HepG2 (cell line): ENCODE results near the gene NPC1. TPM values are rescaled to one million over a fixed set of nuclear protein-coding genes. Genes with fewer than 3 reads are reported as not detected.

Experiments
- AGO2 ChIP-seq: fragments of 200-400 bp; formaldehyde crosslinking; optimal IDR thresholded peaks from 2 replicates; pipeline ENCODE3; 2017; ENCODE audit warnings: mild to moderate bottlenecking, low read depth, low read length, moderate library complexity
- ELF4 ChIP-seq: sonication (generic); formaldehyde crosslinking; IDR thresholded peaks from 2 replicates; pipeline ENCODE4 v1.5.0; 2020; ENCODE audit warnings: missing genetic modification reagents, mild to moderate bottlenecking, moderate library complexity, borderline replicate concordance
- GABPB1 ChIP-seq: IDR thresholded peaks from 2 replicates; pipeline ENCODE4 v1.6.1; 2016; ENCODE audit warnings: mild to moderate bottlenecking, missing genetic modification reagents, moderate library complexity, missing compliant biosample characterization
- HDAC1 ChIP-seq: sonication (generic); formaldehyde crosslinking; IDR thresholded peaks from 2 replicates; pipeline ENCODE4 v1.5.1; 2020; ENCODE audit warnings: mild to moderate bottlenecking, missing genetic modification reagents
- HDAC2 ChIP-seq: sonication (generic); formaldehyde crosslinking; IDR thresholded peaks from 2 replicates; pipeline ENCODE4 v1.4.0; 2020; ENCODE audit warnings: missing genetic modification reagents
- NFATC3 ChIP-seq: sonication (generic); formaldehyde crosslinking; IDR thresholded peaks from 2 replicates; pipeline ENCODE4 v1.5.1; 2020; ENCODE audit warnings: mild to moderate bottlenecking, missing genetic modification reagents
- NFE2L1 ChIP-seq: sonication (generic); formaldehyde crosslinking; IDR thresholded peaks from 2 replicates; pipeline ENCODE4 v1.4.0; 2020; ENCODE audit warnings: missing genetic modification reagents, mild to moderate bottlenecking, borderline replicate concordance
- PAXIP1 ChIP-seq: sonication (generic); formaldehyde crosslinking; conservative IDR thresholded peaks from 2 replicates; pipeline ENCODE4 v1.4.0; 2020; ENCODE audit warnings: mild to moderate bottlenecking, missing genetic modification reagents, moderate library complexity
- SOX13 ChIP-seq, 3 experiments: fragments of 450-650 bp in 1 of 3; sonication (generic) in 1 of 3; formaldehyde crosslinking in 1 of 3; IDR thresholded peaks in 2 of 3; conservative IDR thresholded peaks in 1 of 3; 2 replicates each; pipeline versions ENCODE4 v1.5.0 to v1.6.1; 2016 to 2020; ENCODE audit warnings: antibody characterized with exemption in 1 of 3, mild to moderate bottlenecking in 1 of 3, missing compliant biosample characterization in 1 of 3, missing genetic modification reagents in 1 of 3, moderate library complexity in 1 of 3
- ZBTB21 ChIP-seq: sonication (generic); formaldehyde crosslinking; IDR thresholded peaks from 2 replicates; pipeline ENCODE4 v1.4.0; 2020; ENCODE audit warnings: missing genetic modification reagents
- ZNF24 ChIP-seq: fragments of 450-650 bp; IDR thresholded peaks from 2 replicates; pipeline ENCODE4 v1.6.1; 2017; ENCODE audit warnings: antibody characterized with exemption, mild to moderate bottlenecking
- ZNF326 ChIP-seq: sonication (generic); formaldehyde crosslinking; IDR thresholded peaks from 2 replicates; pipeline ENCODE4 v1.4.0; 2020; ENCODE audit warnings: missing genetic modification reagents, borderline replicate concordance
- ZNF496 ChIP-seq: sonication (generic); formaldehyde crosslinking; IDR thresholded peaks from 2 replicates; pipeline ENCODE4 v1.8.1; 2023; ENCODE audit warnings: mild to moderate bottlenecking, moderate library complexity, missing genetic modification reagents; ENCODE audit not compliant: insufficient replicate concordance
- ZNF501 ChIP-seq: sonication (generic); formaldehyde crosslinking; IDR thresholded peaks from 2 replicates; pipeline ENCODE4 v1.5.1; 2020; ENCODE audit warnings: mild to moderate bottlenecking, moderate library complexity, missing genetic modification reagents
- ZNF660 ChIP-seq: sonication (generic); formaldehyde crosslinking; IDR thresholded peaks from 2 replicates; pipeline ENCODE4 v1.5.1; 2020; ENCODE audit warnings: mild to moderate bottlenecking, low read depth, missing genetic modification reagents, borderline replicate concordance
- ZNF7 ChIP-seq: IDR thresholded peaks from 2 replicates; pipeline ENCODE4 v1.6.1; 2016; ENCODE audit warnings: missing biosample characterization, missing genetic modification reagents
- ZNF703 ChIP-seq: sonication (generic); formaldehyde crosslinking; IDR thresholded peaks from 2 replicates; pipeline ENCODE4 v1.5.1; 2020; ENCODE audit warnings: missing genetic modification reagents, mild to moderate bottlenecking, moderate library complexity, borderline replicate concordance
- ZNF800 ChIP-seq: sonication (generic); formaldehyde crosslinking; IDR thresholded peaks from 2 replicates; pipeline ENCODE4 v1.4.0; 2020; ENCODE audit warnings: missing genetic modification reagents
- ZSCAN22 ChIP-seq: sonication (generic); formaldehyde crosslinking; IDR thresholded peaks from 2 replicates; pipeline ENCODE4 v1.4.0; 2020; ENCODE audit warnings: mild to moderate bottlenecking, missing genetic modification reagents
- polyA plus RNA-seq, 8 experiments: library from polyadenylated mRNA; depleted of rRNA in 3 of 8; stranded (reverse) in 7 of 8; unstranded in 1 of 8; fragments of >200 nt; fragmentation: Illumina TruSeq in 4 of 8; extraction: Trizol in 4 of 8; gene quantifications; 2 replicates each; pipeline versions ENCODE4 v1.2.1 to v1.2.3, GENCODE V29; 2011 to 2016; ENCODE audit warnings: low read depth in 4 of 8, missing spikeins in 1 of 8, mixed read lengths in 1 of 8; ENCODE audit not compliant: insufficient read depth in 1 of 8
- total RNA-seq, 5 experiments: library from RNA; depleted of rRNA; stranded (reverse); fragments of >200 nt; fragmentation: Illumina TruSeq; extraction: Trizol; gene quantifications; 2 replicates each; pipeline ENCODE4 v1.2.3, GENCODE V29; 2016; ENCODE audit warnings: low read depth in 1 of 5
- TF ChIP-seq, protein P1 (sequence below): sonication (generic); formaldehyde crosslinking; IDR thresholded peaks from 2 replicates; pipeline ENCODE4 v1.4.0; 2020; ENCODE audit warnings: missing genetic modification reagents, mild to moderate bottlenecking, borderline replicate concordance
- TF ChIP-seq, protein P2 (sequence below): IDR thresholded peaks from 2 replicates; pipeline ENCODE4 v1.6.1; 2016

NPC1 gene
- total and polyA plus RNA-seq, 2 of the 13 experiments (the other 11 are each of a cell fraction or from before 2014, with no cell fraction given): 46.5 to 114 TPM

- TF ChIP-seq ZNF800 (CRISPR knock-in tag): no peak
- TF ChIP-seq ZNF7 (CRISPR knock-in tag): peak; percentile 19; the same call in 1 of the 2 replicates
- TF ChIP-seq, protein P1, sequence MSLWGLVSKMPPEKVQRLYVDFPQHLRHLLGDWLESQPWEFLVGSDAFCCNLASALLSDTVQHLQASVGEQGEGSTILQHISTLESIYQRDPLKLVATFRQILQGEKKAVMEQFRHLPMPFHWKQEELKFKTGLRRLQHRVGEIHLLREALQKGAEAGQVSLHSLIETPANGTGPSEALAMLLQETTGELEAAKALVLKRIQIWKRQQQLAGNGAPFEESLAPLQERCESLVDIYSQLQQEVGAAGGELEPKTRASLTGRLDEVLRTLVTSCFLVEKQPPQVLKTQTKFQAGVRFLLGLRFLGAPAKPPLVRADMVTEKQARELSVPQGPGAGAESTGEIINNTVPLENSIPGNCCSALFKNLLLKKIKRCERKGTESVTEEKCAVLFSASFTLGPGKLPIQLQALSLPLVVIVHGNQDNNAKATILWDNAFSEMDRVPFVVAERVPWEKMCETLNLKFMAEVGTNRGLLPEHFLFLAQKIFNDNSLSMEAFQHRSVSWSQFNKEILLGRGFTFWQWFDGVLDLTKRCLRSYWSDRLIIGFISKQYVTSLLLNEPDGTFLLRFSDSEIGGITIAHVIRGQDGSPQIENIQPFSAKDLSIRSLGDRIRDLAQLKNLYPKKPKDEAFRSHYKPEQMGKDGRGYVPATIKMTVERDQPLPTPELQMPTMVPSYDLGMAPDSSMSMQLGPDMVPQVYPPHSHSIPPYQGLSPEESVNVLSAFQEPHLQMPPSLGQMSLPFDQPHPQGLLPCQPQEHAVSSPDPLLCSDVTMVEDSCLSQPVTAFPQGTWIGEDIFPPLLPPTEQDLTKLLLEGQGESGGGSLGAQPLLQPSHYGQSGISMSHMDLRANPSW (CRISPR knock-in tag): no peak
- TF ChIP-seq HDAC2 (CRISPR knock-in tag): peak; percentile 33; the same call in 1 of the 2 replicates
- TF ChIP-seq ZSCAN22: no peak
- TF ChIP-seq, protein P2, sequence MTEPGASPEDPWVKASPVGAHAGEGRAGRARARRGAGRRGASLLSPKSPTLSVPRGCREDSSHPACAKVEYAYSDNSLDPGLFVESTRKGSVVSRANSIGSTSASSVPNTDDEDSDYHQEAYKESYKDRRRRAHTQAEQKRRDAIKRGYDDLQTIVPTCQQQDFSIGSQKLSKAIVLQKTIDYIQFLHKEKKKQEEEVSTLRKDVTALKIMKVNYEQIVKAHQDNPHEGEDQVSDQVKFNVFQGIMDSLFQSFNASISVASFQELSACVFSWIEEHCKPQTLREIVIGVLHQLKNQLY (CRISPR knock-in tag): no peak
- TF ChIP-seq ZNF24: no peak
- no peak for TF ChIP-seq ELF4 (CRISPR knock-in tag)
- TF ChIP-seq ZNF703: no peak
- 0 out of 2 replicates have a peak, but pooled peaks have one; percentile 30 for TF ChIP-seq GABPB1 (CRISPR knock-in tag)
- TF ChIP-seq SOX13 (IDR thresholded peaks at IDR 0.05): 0 out of 2 replicates have a peak, but pooled peaks have one; percentile 21
- no peak for TF ChIP-seq SOX13 (CRISPR knock-in tag; conservative IDR thresholded peaks at IDR 0.05 in 1 of 2, IDR thresholded peaks at IDR 0.05 in 1 of 2)
- no peak for TF ChIP-seq HDAC1
- TF ChIP-seq ZNF660 (CRISPR knock-in tag): no peak
- TF ChIP-seq AGO2: no peak
- no peak for TF ChIP-seq ZBTB21
- TF ChIP-seq PAXIP1: peak; percentile 51; the same call in 1 of the 2 replicates
- TF ChIP-seq ZNF496: no peak
- no peak for TF ChIP-seq NFE2L1 (CRISPR knock-in tag)
- TF ChIP-seq ZNF326 (CRISPR knock-in tag): no peak
- TF ChIP-seq ZNF501: no peak
- TF ChIP-seq NFATC3 (CRISPR knock-in tag): no peak
These were observed 49.7 kb upstream of the NPC1 start (continued) for GRCh38 chr18:23636071-23636399.
